Stomach smooth muscle (tissue), 2 donors: ENCODE results near the gene JPT1.
"Not testable (repeated sequence)": the region's sequence is repeated elsewhere in the genome, so short reads cannot be mapped to it uniquely, and the experiment has no call there.

Experiments used
- H3K27ac ChIP-seq: one replicate; pipeline ENCODE4 v1.7.0; 2013; ENCODE audit warnings: mild to moderate bottlenecking, low read length, inconsistent platforms
- H3K27me3 ChIP-seq, 2 donors: one replicate each; pipeline ENCODE4 v1.7.0; 2013; ENCODE audit warnings: low read length in 2 of 2; ENCODE audit not compliant: insufficient read depth in 2 of 2, control insufficient read depth in 1 of 2
- H3K36me3 ChIP-seq, 2 donors: one replicate each; pipeline ENCODE4 v1.7.0; 2013; ENCODE audit warnings: low read length in 2 of 2; ENCODE audit not compliant: control insufficient read depth in 2 of 2, insufficient read depth in 2 of 2
- H3K4me1 ChIP-seq: one replicate; pipeline ENCODE4 v1.7.0; 2013; ENCODE audit warnings: low read length; ENCODE audit not compliant: control insufficient read depth, insufficient read depth
- H3K4me3 ChIP-seq, 2 donors: one replicate each; pipeline ENCODE4 v1.7.0; 2013; ENCODE audit warnings: low read length in 2 of 2
- H3K9ac ChIP-seq, 2 donors: one replicate each; pipeline ENCODE4 v1.7.0; 2013; ENCODE audit warnings: low read length in 2 of 2, mild to moderate bottlenecking in 1 of 2
- H3K9me3 ChIP-seq, 2 donors: one replicate each; pipeline ENCODE4 v1.7.0; 2013; ENCODE audit warnings: low read length in 2 of 2; ENCODE audit not compliant: control insufficient read depth in 2 of 2
- donor health status: healthy.
- donor health status: Pancreatic carcinoma.

Gene JPT1

DNA sequence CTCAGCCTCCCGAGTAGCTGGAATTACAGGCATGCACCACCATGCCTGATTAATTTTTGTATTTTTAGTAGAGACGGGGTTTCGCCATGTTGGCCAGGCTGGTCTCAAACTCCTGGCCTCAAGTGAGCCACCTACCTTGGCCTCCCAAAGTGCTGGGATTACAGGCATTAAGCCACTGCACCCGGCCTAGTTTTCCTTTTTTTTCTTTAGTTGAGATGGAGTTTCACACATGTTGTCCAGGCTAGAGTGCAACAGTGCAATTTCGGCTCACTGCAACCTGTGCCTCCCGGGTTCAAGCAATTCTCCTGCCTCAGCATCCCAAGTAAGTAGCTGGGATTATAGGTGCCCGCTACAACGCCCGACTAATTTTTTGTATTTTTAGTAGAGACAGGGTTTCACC is 16.6 kb downstream of the JPT1 start:
- not testable (repeated sequence) for H3K27ac ChIP-seq, H3K36me3 ChIP-seq, H3K9me3 ChIP-seq

DNA sequence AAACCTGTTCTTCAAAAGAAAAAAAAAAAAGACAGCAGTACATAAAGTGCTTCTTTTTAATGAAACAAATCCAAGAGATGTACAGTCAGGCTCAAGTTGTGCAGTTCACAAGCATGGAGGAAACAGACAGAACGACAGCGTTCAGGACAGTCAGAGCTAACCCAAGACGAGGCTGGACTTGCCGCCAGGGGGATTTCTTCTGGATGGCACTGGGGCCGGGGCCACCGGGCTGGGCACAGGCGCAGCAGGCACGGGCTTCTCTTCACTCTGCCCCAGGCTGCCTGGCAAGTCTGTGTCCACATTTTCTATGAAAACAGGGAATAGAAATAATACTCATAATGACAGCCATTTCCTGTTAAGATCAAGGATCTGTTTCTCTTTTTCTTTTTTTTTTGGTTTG is 18.4 kb downstream of the JPT1 start:
- no peaks in the 10 kb centered on the region for H3K27me3 ChIP-seq
- no peak overlapping the region for H3K9ac ChIP-seq
- H3K36me3 ChIP-seq: no peaks in the 10 kb centered on the region
- no peaks in the 10 kb centered on the region for H3K9me3 ChIP-seq
- H3K4me1 ChIP-seq: no peaks in the 10 kb centered on the region
- H3K4me3 ChIP-seq: no peak overlapping the region
- no peak overlapping the region for H3K27ac ChIP-seq

More for the DNA sequence above, 16.6 kb downstream of the JPT1 start:
- H3K4me3 ChIP-seq, H3K9ac ChIP-seq, H3K27me3 ChIP-seq, H3K4me1 ChIP-seq: not testable (repeated sequence)

DNA sequence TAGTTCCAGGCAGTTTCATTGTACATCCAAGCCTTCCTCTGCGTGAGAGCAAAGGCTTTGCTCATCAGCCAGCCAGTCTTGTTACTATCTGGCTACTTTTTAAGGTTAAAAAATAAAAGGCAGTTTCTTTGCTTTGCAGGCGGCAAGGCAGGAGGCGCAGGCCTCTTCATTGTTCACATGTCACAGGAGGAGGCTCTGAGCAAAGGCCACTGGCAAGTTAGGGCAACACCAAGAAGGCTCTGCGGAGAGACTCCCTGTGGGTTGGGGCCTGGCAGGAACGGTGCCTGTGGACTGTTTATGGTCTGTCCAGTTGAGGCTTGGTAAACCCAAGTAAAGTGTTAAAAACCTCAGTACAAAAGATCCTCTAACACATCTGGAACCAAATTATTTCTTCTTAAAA is 18.9 kb downstream of the JPT1 start:
- no peaks in the 10 kb centered on the region for H3K36me3 ChIP-seq
- no peak overlapping the region for H3K27ac ChIP-seq
- peaks cover 5% of the 10 kb centered on the region for H3K4me1 ChIP-seq
- no peak overlapping the region for H3K4me3 ChIP-seq
- no peak overlapping the region for H3K9ac ChIP-seq
- H3K9me3 ChIP-seq: no peaks in the 10 kb centered on the region
- no peaks in the 10 kb centered on the region for H3K27me3 ChIP-seq

DNA sequence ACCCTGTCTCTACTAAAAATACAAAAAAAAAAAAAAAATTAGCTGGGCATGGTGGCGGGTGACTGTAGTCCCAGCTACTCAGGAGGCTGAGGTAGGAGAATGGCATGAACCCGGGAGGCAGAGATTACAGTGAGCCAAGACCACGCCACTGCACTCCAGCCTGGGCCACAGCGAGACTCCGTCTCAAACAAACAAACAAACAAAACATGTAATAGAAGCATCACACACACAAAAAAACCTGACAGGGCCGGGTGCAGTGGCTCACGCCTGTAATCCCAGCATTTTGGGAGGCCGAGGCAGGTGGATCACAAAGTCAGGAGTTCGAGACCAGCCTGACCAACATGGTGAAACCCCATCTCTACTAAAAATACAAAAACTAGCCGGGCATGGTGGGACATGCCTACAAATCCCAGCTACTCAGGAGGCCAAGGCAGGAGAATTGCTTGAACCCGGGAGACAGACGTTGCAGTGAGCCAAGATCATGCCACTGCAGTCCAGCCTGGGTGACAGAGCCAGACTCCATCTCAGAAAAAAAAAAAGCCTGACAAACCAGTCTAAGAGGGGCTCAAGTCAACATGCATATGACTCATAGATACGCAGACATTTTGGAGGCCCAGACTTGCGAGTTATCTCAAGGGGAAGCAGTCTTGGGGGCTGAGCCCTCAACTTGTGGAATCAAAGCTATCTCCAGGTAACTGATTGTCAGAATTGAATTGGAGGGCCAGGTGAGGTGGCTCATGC is 20.5 kb downstream of the JPT1 start:
- not testable (repeated sequence) for H3K9ac ChIP-seq, H3K27me3 ChIP-seq, H3K9me3 ChIP-seq, H3K4me3 ChIP-seq, H3K36me3 ChIP-seq, H3K27ac ChIP-seq, H3K4me1 ChIP-seq

DNA sequence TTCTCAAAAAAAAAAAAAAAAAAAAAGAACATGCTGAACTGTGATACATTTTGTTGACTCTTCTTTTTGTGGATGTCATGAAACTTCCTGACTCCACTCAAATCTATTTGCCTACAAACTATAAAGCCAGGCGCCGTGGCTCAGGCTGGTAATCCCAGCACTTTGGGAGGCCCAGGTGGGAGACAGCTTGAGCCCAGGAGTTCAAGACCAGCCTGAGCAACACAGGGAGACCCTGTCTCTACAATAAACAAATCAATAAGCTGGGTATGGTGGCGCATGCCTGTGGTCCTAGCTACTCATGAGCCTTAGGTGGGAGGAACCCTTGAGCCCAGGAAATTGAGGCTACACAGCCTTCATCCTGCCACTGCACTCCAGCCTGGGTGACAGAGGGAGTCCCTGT is 21.3 kb downstream of the JPT1 start:
- Histone ChIP-seq H3K4me3 (no peak overlapping the region), H3K27me3 (no peaks in the 10 kb centered on the region), H3K4me1 (peaks cover 8% of the 10 kb centered on the region), H3K9ac (no peak overlapping the region), H3K27ac (no peak overlapping the region), H3K36me3 (peaks cover 0 to 4% of the 10 kb centered on the region in 2 donors), H3K9me3 (no peaks in the 10 kb centered on the region)

DNA sequence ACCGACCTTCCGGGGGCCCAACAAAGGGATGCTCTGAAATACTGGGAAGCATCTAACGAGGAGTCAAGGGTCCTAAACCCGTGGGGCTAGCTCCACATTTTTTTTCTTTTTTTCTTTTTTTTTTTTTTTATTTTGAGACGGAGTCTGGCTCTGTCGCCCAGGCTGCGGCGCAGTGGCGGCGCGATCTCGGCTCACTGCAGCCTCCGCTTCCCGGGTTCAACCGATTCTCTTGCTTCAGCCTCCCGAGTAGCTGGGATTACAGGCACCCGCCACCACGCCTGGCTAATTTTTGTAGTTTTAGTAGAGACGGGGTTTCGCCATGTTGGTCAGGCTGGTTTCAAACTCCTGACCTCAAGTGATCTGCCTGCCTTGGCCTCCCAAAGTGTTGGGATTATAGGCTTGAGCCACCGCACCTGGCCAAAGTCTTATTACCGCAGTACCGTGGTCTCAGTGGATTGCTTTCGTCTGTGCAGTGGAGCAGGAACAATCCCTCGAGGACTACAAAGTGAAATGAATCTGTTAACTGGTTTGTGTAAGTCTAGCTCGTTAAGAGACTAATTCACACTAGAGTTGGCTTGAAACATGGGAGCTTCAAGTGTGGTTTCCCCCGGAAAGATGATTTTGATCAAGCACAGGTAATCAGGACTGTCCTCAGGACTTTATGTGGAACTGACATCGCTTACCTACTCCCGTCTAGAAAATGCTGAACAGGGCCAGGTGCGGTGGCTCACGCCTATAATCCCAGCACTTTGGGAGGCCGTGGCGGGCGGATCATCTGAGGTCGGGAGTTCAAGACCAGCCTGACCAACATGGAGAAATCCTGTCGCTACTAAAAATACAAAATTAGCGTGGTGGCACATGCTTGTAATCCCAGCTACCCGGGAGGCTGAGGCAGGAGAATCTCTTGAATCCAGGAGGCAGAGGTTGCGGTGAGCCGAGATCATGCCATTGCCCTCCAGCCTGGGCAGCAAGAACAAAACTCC is 22.0 kb downstream of the JPT1 start:
- H3K27me3 ChIP-seq: not testable (repeated sequence)

DNA sequence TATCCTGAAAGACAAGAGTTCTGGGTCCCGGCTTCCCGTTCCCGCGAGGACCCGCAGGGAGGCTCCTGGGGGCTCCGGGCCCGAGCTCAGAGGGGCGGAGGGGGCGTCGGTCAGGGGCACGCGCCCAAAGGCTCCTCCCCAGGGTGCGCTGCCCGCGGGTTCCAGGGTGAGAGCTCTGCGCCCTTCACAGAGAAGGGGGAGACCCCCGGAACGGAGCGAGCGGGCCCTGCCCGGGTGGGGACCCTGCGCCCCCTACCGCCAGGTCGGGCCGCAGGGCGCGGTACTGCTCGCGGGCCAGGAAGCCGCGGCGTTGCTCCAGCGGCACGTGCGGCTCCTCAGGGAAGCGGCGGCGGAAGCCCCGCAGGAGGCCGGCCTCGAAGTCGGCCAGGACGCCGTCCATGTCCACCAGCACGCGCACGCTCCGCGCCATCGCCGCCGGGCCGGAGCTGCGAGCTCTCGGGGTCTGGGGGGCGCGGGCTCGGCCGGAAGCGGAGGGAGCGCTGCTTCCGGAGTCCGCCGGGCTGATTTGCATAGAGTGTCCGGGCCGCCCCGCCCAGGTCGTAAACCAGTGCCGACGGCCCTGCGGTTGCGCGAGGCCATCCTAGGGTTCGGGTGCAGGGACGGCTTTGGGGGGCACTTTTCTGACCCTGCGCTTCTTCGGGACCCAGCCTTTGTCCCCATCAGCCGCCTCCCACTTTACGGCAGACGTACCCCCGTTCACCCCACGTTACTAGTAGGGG is 22.9 kb downstream of the JPT1 start, which contains the start of gene NT5C:
TSS of gene NT5C (minus strand) at position 465 of the 740 bp plus-strand sequence. CDS start at position 430, 35 bp downstream.
- H3K36me3 ChIP-seq: peaks cover 0 to 4% of the 10 kb centered on the region in 2 donors
- no peaks in the 10 kb centered on the region for H3K27me3 ChIP-seq
- peak within 1 kb of the TSS; percentile 81 to 92 for H3K9ac ChIP-seq
- no peaks in the 10 kb centered on the region for H3K9me3 ChIP-seq
- H3K27ac ChIP-seq: peak within 1 kb of the TSS; percentile 77
- peaks cover 8% of the 10 kb centered on the region for H3K4me1 ChIP-seq
- peak within 1 kb of the TSS; percentile 84 for H3K4me3 ChIP-seq

More for the DNA sequence above, 22.0 kb downstream of the JPT1 start:
- Histone ChIP-seq H3K9ac (peak overlapping the region; percentile 81 to 92), H3K4me3 (peak overlapping the region; percentile 84), H3K27ac (peak overlapping the region; percentile 77)
- not testable (repeated sequence) for H3K4me1 ChIP-seq, H3K36me3 ChIP-seq, H3K9me3 ChIP-seq

DNA sequence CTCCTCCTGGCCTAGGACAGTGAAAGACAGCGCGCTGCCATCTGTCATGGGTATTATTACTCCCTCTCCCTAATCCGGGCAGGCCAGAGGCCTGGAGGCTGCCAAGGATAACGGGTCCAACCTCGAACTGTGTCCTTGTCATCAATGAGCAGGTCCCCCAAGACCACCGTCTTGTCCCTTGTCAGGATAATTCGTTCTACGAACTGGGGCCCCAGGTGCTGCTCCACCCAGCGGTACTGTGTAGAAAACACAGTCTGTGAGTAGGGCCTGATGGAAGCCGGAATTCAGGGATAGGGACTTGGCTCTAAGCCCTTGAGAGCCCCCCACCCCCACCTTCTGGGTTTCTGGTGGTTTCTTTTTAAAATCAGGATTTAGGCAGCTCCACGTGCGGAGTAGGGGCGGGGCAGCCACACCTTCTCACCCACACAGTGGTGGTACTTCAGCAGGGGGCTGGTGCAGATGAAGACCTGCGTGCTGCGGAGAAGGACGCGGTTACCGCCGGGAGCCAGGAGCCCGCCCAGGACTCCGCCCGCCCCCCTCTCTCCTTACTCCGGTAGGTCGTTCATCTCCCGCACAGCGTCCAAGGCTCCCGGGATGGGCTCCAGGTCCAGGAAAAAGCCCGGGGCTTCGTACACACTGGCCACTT is 23.6 kb downstream of the JPT1 start:
- H3K9ac ChIP-seq: peak overlapping the region; percentile 81 to 92
- H3K4me3 ChIP-seq: peak overlapping the region; percentile 84
- no peaks in the 10 kb centered on the region for H3K27me3 ChIP-seq
- H3K36me3 ChIP-seq: peaks cover 0 to 4% of the 10 kb centered on the region in 2 donors
- H3K4me1 ChIP-seq: peaks cover 8% of the 10 kb centered on the region
- peak overlapping the region; percentile 77 for H3K27ac ChIP-seq
- no peaks in the 10 kb centered on the region for H3K9me3 ChIP-seq

DNA sequence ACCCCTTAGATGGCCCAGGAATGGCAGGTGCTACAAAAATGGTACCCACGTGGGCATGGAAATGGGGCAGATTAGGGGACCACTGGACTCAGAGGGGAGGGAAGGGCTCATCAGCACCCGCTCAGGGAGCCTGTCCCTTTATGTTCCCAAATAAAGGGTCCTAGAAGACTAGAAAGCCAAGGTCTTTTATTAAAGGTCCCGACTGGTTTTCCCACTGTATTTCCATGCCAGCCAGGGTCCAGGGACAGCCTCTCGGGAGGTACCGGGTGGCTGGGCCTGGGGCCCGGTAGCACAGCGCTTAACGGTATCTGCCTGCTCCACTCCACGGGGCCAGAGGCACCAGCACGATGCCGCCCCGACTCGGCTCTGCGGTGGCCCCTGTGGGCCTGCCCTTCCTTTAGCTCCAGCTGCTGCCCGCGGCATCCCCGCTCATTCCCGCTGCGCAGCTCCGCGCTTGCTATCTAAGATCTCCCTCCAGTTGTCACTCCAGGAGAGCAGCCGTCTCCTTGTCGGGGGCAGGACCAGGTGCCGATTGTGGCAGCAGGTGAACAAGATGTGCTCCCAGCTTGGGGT is 24.2 kb downstream of the JPT1 start:
- peak overlapping the region; percentile 77 for H3K27ac ChIP-seq
- H3K27me3 ChIP-seq: no peaks in the 10 kb centered on the region
- H3K9me3 ChIP-seq: no peaks in the 10 kb centered on the region
- H3K36me3 ChIP-seq: peaks cover 0 to 4% of the 10 kb centered on the region in 2 donors
- H3K4me3 ChIP-seq: peak overlapping the region; percentile 84
- H3K4me1 ChIP-seq: peaks cover 8% of the 10 kb centered on the region
- H3K9ac ChIP-seq: peak overlapping the region; percentile 13 to 81

DNA sequence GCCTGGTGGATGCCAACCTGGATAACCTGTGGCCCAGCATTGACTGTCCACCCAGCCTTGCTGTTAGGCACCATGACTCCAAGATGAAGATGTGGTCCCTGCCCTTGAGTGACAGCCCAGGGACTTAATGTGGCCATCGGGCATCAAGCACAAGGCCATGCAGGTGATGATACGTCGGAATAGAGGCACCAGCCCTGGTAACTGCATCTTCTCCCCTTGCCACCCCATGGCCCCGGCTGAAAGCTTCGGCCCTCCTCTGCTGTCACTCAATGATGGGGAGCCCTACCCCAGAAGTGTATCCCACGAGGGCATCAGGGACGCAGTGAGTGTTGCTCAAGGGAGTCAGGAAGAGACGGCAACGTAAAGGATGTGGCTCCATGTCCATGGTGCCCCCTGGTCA is 24.7 kb downstream of the JPT1 start:
- H3K4me1 ChIP-seq: peaks cover 8% of the 10 kb centered on the region
- no peaks in the 10 kb centered on the region for H3K27me3 ChIP-seq
- no peak overlapping the region for H3K27ac ChIP-seq
- no peak overlapping the region for H3K4me3 ChIP-seq
- H3K36me3 ChIP-seq: peaks cover 0 to 4% of the 10 kb centered on the region in 2 donors
- H3K9ac ChIP-seq: no peak overlapping the region
- H3K9me3 ChIP-seq: no peaks in the 10 kb centered on the region
